ENCODE data around the gene ANXA2.

ANXA2 gene

GRCh38 chr15:60425461-60425860, 27.7 kb upstream of the ANXA2 start:
- H3K79me1 ChIP-seq (ENCODE audit: low read depth, low read length): no peaks in the 10 kb centered on the region
- no peak overlapping the region for H3K23ac ChIP-seq (ENCODE audit: low read depth, low read length, poor library complexity)
- H4K91ac ChIP-seq (ENCODE audit: low read depth, low read length, poor library complexity): no peak overlapping the region
- DNase-seq (ENCODE audit: low spot score): no peak
- no peak overlapping the region for H3K14ac ChIP-seq (ENCODE audit: low read length)
- no peak overlapping the region for H2BK120ac ChIP-seq (ENCODE audit: low read depth, low read length)
- no peak overlapping the region for H3K9ac ChIP-seq (ENCODE audit: low read depth, low read length, poor library complexity)
- no peak overlapping the region for H3K4me2 ChIP-seq (ENCODE audit: insufficient read depth, low read length, poor library complexity, severe bottlenecking)
- no peaks in the 10 kb centered on the region for H3K27me3 ChIP-seq (ENCODE audit: control insufficient read depth in 3 of 3, insufficient read depth in 3 of 3, low read depth in 1 of 3, low read length in 3 of 3)
- H3K4ac ChIP-seq (ENCODE audit: low read length): no peak overlapping the region
- no peak overlapping the region for H3K4me3 ChIP-seq (ENCODE audit: low read length in 2 of 2)
- H3K27ac ChIP-seq (replicated peaks; ENCODE audit: low read length): no peak overlapping the region
- H4K8ac ChIP-seq (ENCODE audit: low read depth, low read length): no peak overlapping the region
- H2BK15ac ChIP-seq (ENCODE audit: low read length): no peak overlapping the region
- WGBS, 2 donors (ENCODE audit: extremely low coverage in 2 of 2, insufficient read length in 2 of 2, insufficient replicate concordance in 1 of 2): no CpG with 5 or more reads among the region's 2 CpGs
- H3K18ac ChIP-seq (ENCODE audit: low read length): no peak overlapping the region
- peaks cover 5 to 15% of the 10 kb centered on the region in 2 donors for H3K4me1 ChIP-seq (ENCODE audit: control insufficient read depth in 2 of 2, insufficient read depth in 1 of 2, low read depth in 1 of 2, low read length in 2 of 2)
- H2BK5ac ChIP-seq (ENCODE audit: low read length): no peak overlapping the region
- peaks cover 0 to 2% of the 10 kb centered on the region in 2 donors for H3K9me3 ChIP-seq (replicated peaks in 1 of 2; ENCODE audit: control insufficient read depth in 2 of 2, insufficient read depth in 1 of 2, low read depth in 1 of 2, low read length in 2 of 2)
- no peak overlapping the region for H2BK12ac ChIP-seq (ENCODE audit: low read length)
- no peak overlapping the region for H2AFZ ChIP-seq (ENCODE audit: low read length)
- no peak overlapping the region for H2AK5ac ChIP-seq (ENCODE audit: low read depth, low read length)
- peaks cover 0 to 76% of the 10 kb centered on the region in 2 donors for H3K36me3 ChIP-seq (replicated peaks in 1 of 2; ENCODE audit: control insufficient read depth in 2 of 2, insufficient read depth in 2 of 2, low read length in 2 of 2)

GRCh38 chr15:60424006-60424405, 26.2 kb upstream of the ANXA2 start:
- no peaks in the 10 kb centered on the region for H3K79me1 ChIP-seq (ENCODE audit: low read depth, low read length)
- no peak for DNase-seq (ENCODE audit: low spot score)
- no peak overlapping the region for H3K14ac ChIP-seq (ENCODE audit: low read length)
- H3K23ac ChIP-seq (ENCODE audit: low read depth, low read length, poor library complexity): no peak overlapping the region
- H4K8ac ChIP-seq (ENCODE audit: low read depth, low read length): no peak overlapping the region
- no peak overlapping the region for H3K4me3 ChIP-seq (ENCODE audit: low read length in 2 of 2)
- no peak overlapping the region for H3K4ac ChIP-seq (ENCODE audit: low read length)
- WGBS, 2 donors (ENCODE audit: extremely low coverage in 2 of 2, insufficient read length in 2 of 2, insufficient replicate concordance in 1 of 2): no CpG with 5 or more reads among the region's 1 CpG
- H2BK15ac ChIP-seq (ENCODE audit: low read length): no peak overlapping the region
- H3K27ac ChIP-seq (replicated peaks; ENCODE audit: low read length): no peak overlapping the region
- H3K9ac ChIP-seq (ENCODE audit: low read depth, low read length, poor library complexity): no peak overlapping the region
- no peak overlapping the region for H4K91ac ChIP-seq (ENCODE audit: low read depth, low read length, poor library complexity)
- peaks cover 5 to 15% of the 10 kb centered on the region in 2 donors for H3K4me1 ChIP-seq (ENCODE audit: control insufficient read depth in 2 of 2, insufficient read depth in 1 of 2, low read depth in 1 of 2, low read length in 2 of 2)
- no peak overlapping the region for H2AK5ac ChIP-seq (ENCODE audit: low read depth, low read length)
- H3K36me3 ChIP-seq (replicated peaks in 1 of 2; ENCODE audit: control insufficient read depth in 2 of 2, insufficient read depth in 2 of 2, low read length in 2 of 2): peaks cover 0 to 65% of the 10 kb centered on the region in 2 donors
- no peak overlapping the region for H2AFZ ChIP-seq (ENCODE audit: low read length)
- H2BK12ac ChIP-seq (ENCODE audit: low read length): no peak overlapping the region
- no peak overlapping the region for H2BK120ac ChIP-seq (ENCODE audit: low read depth, low read length)
- H3K18ac ChIP-seq (ENCODE audit: low read length): no peak overlapping the region
- no peaks in the 10 kb centered on the region for H3K27me3 ChIP-seq (ENCODE audit: control insufficient read depth in 3 of 3, insufficient read depth in 3 of 3, low read depth in 1 of 3, low read length in 3 of 3)
- no peaks in the 10 kb centered on the region for H3K9me3 ChIP-seq (replicated peaks in 1 of 2; ENCODE audit: control insufficient read depth in 2 of 2, insufficient read depth in 1 of 2, low read depth in 1 of 2, low read length in 2 of 2)
- H3K4me2 ChIP-seq (ENCODE audit: insufficient read depth, low read length, poor library complexity, severe bottlenecking): no peak overlapping the region
- H2BK5ac ChIP-seq (ENCODE audit: low read length): no peak overlapping the region

GRCh38 chr15:60423537-60423936, 25.8 kb upstream of the ANXA2 start:
- H3K4ac ChIP-seq (ENCODE audit: low read length): no peak overlapping the region
- no peak overlapping the region for H3K4me2 ChIP-seq (ENCODE audit: insufficient read depth, low read length, poor library complexity, severe bottlenecking)
- H3K9ac ChIP-seq (ENCODE audit: low read depth, low read length, poor library complexity): no peak overlapping the region
- no peak overlapping the region for H2BK120ac ChIP-seq (ENCODE audit: low read depth, low read length)
- no peak overlapping the region for H3K14ac ChIP-seq (ENCODE audit: low read length)
- H4K8ac ChIP-seq (ENCODE audit: low read depth, low read length): no peak overlapping the region
- no peak overlapping the region for H3K4me3 ChIP-seq (ENCODE audit: low read length in 2 of 2)
- peaks cover 0 to 60% of the 10 kb centered on the region in 2 donors for H3K36me3 ChIP-seq (replicated peaks in 1 of 2; ENCODE audit: control insufficient read depth in 2 of 2, insufficient read depth in 2 of 2, low read length in 2 of 2)
- peak; percentile 46 for DNase-seq (ENCODE audit: low spot score)
- H3K4me1 ChIP-seq (ENCODE audit: control insufficient read depth in 2 of 2, insufficient read depth in 1 of 2, low read depth in 1 of 2, low read length in 2 of 2): peaks cover 5 to 15% of the 10 kb centered on the region in 2 donors
- H2BK12ac ChIP-seq (ENCODE audit: low read length): no peak overlapping the region
- no peaks in the 10 kb centered on the region for H3K9me3 ChIP-seq (replicated peaks in 1 of 2; ENCODE audit: control insufficient read depth in 2 of 2, insufficient read depth in 1 of 2, low read depth in 1 of 2, low read length in 2 of 2)
- no peak overlapping the region for H4K91ac ChIP-seq (ENCODE audit: low read depth, low read length, poor library complexity)
- no peak overlapping the region for H3K27ac ChIP-seq (replicated peaks; ENCODE audit: low read length)
- H3K27me3 ChIP-seq (ENCODE audit: control insufficient read depth in 3 of 3, insufficient read depth in 3 of 3, low read depth in 1 of 3, low read length in 3 of 3): no peaks in the 10 kb centered on the region
- H2AFZ ChIP-seq (ENCODE audit: low read length): no peak overlapping the region
- WGBS, 2 donors (ENCODE audit: extremely low coverage in 2 of 2, insufficient read length in 2 of 2, insufficient replicate concordance in 1 of 2): no CpG with 5 or more reads among the region's 2 CpGs
- H3K23ac ChIP-seq (ENCODE audit: low read depth, low read length, poor library complexity): no peak overlapping the region
- H2BK15ac ChIP-seq (ENCODE audit: low read length): no peak overlapping the region
- H2BK5ac ChIP-seq (ENCODE audit: low read length): no peak overlapping the region
- no peaks in the 10 kb centered on the region for H3K79me1 ChIP-seq (ENCODE audit: low read depth, low read length)
- H2AK5ac ChIP-seq (ENCODE audit: low read depth, low read length): no peak overlapping the region
- no peak overlapping the region for H3K18ac ChIP-seq (ENCODE audit: low read length)

GRCh38 chr15:60421544-60421943, 23.8 kb upstream of the ANXA2 start:
- Histone ChIP-seq H2BK5ac (ENCODE audit: low read length) (no peak overlapping the region), H3K27me3 (ENCODE audit: control insufficient read depth in 3 of 3, insufficient read depth in 3 of 3, low read depth in 1 of 3, low read length in 3 of 3) (no peaks in the 10 kb centered on the region), H3K9ac (ENCODE audit: low read depth, low read length, poor library complexity) (no peak overlapping the region), H3K14ac (ENCODE audit: low read length) (no peak overlapping the region), H4K8ac (ENCODE audit: low read depth, low read length) (no peak overlapping the region), H2BK120ac (ENCODE audit: low read depth, low read length) (no peak overlapping the region), H3K23ac (ENCODE audit: low read depth, low read length, poor library complexity) (no peak overlapping the region), H3K4me1 (ENCODE audit: control insufficient read depth in 2 of 2, insufficient read depth in 1 of 2, low read depth in 1 of 2, low read length in 2 of 2) (peaks cover 5 to 15% of the 10 kb centered on the region in 2 donors), H2BK15ac (ENCODE audit: low read length) (no peak overlapping the region), H3K27ac (replicated peaks; ENCODE audit: low read length) (no peak overlapping the region), H3K36me3 (replicated peaks in 1 of 2; ENCODE audit: control insufficient read depth in 2 of 2, insufficient read depth in 2 of 2, low read length in 2 of 2) (peaks cover 0 to 42% of the 10 kb centered on the region in 2 donors), H4K91ac (ENCODE audit: low read depth, low read length, poor library complexity) (no peak overlapping the region), H3K4me3 (ENCODE audit: low read length in 2 of 2) (no peak overlapping the region), H2AFZ (ENCODE audit: low read length) (no peak overlapping the region), H3K4me2 (ENCODE audit: insufficient read depth, low read length, poor library complexity, severe bottlenecking) (no peak overlapping the region), H3K4ac (ENCODE audit: low read length) (no peak overlapping the region), H2BK12ac (ENCODE audit: low read length) (no peak overlapping the region), H3K79me1 (ENCODE audit: low read depth, low read length) (no peaks in the 10 kb centered on the region), H2AK5ac (ENCODE audit: low read depth, low read length) (no peak overlapping the region), H3K9me3 (replicated peaks in 1 of 2; ENCODE audit: control insufficient read depth in 2 of 2, insufficient read depth in 1 of 2, low read depth in 1 of 2, low read length in 2 of 2) (no peaks in the 10 kb centered on the region), H3K18ac (ENCODE audit: low read length) (no peak overlapping the region)
- no CpG with 5 or more reads among the region's 1 CpG for WGBS, 2 donors (ENCODE audit: extremely low coverage in 2 of 2, insufficient read length in 2 of 2, insufficient replicate concordance in 1 of 2)
- DNase-seq (ENCODE audit: low spot score): no peak

Measured in neuronal stem cell (in vitro differentiated cells).